Mesendoderm (in vitro differentiated cells): Measurements from ENCODE around the gene HEPHL1. TPM values are rescaled to one million over a fixed set of nuclear protein-coding genes. Genes with fewer than 3 reads are reported as not detected.
"Not testable (repeated sequence)": the region's sequence is repeated elsewhere in the genome, so short reads cannot be mapped to it uniquely, and the experiment has no call there.

Experiments
- DNase-seq: peaks from one replicate; pipeline ENCODE4 v3.0.0; 2013
- H2AK5ac ChIP-seq: 2 replicates; pipeline ENCODE4 v1.6.1; 2013; ENCODE audit warnings: low read length, inconsistent platforms
- H2BK120ac ChIP-seq: 2 replicates; pipeline ENCODE4 v1.6.1; 2013; ENCODE audit warnings: low read depth, mild to moderate bottlenecking, low read length, moderate library complexity, mixed read lengths
- H2BK15ac ChIP-seq: replicated peaks from 2 replicates; pipeline ENCODE4 v1.6.1; 2013; ENCODE audit warnings: low read depth, mild to moderate bottlenecking, moderate library complexity
- H2BK5ac ChIP-seq: 2 replicates; pipeline ENCODE4 v1.6.1; 2013; ENCODE audit warnings: low read length, inconsistent platforms
- H3K18ac ChIP-seq: 2 replicates; pipeline ENCODE4 v1.6.1; 2013; ENCODE audit warnings: mild to moderate bottlenecking, low read length, mixed read lengths
- H3K23ac ChIP-seq: one replicate; pipeline ENCODE4 v1.6.1; 2013; ENCODE audit warnings: low read length
- H3K27ac ChIP-seq: 2 replicates; pipeline ENCODE4 v1.5.1; 2013; ENCODE audit warnings: low read depth, mild to moderate bottlenecking, inconsistent platforms, low read length, moderate library complexity
- H3K27me3 ChIP-seq: 2 replicates; pipeline ENCODE4 v1.6.1; 2013; ENCODE audit warnings: low read length, control low read depth, mild to moderate bottlenecking, inconsistent platforms; ENCODE audit not compliant: insufficient read depth, poor library complexity
- H3K36me3 ChIP-seq: 2 replicates; pipeline ENCODE4 v1.6.1; 2013; ENCODE audit warnings: low read length, inconsistent platforms; ENCODE audit not compliant: control insufficient read depth, insufficient read depth
- H3K4ac ChIP-seq: one replicate; pipeline ENCODE4 v1.6.1; 2013; ENCODE audit warnings: low read depth, mild to moderate bottlenecking, low read length, moderate library complexity
- H3K4me1 ChIP-seq: 2 replicates; pipeline ENCODE4 v1.6.1; 2013; ENCODE audit warnings: low read depth, low read length, inconsistent platforms; ENCODE audit not compliant: control insufficient read depth
- H3K4me2 ChIP-seq: 2 replicates; pipeline ENCODE4 v1.6.1; 2013; ENCODE audit warnings: low read length
- H3K4me3 ChIP-seq: 2 replicates; pipeline ENCODE4 v1.5.1; 2013; ENCODE audit warnings: mild to moderate bottlenecking, low read length
- H3K56ac ChIP-seq: one replicate; pipeline ENCODE4 v1.6.1; 2013; ENCODE audit warnings: low read length
- H3K79me1 ChIP-seq: 2 replicates; pipeline ENCODE4 v1.6.1; 2013; ENCODE audit warnings: low read length, inconsistent platforms
- H3K79me2 ChIP-seq: 2 replicates; pipeline ENCODE4 v1.6.1; 2013; ENCODE audit warnings: mild to moderate bottlenecking, low read length; ENCODE audit not compliant: control insufficient read depth, insufficient read depth
- H3K9ac ChIP-seq: 2 replicates; pipeline ENCODE4 v1.6.1; 2013; ENCODE audit warnings: low read length, inconsistent platforms
- H4K5ac ChIP-seq: one replicate; pipeline ENCODE4 v1.6.1; 2013; ENCODE audit warnings: low read length
- H4K8ac ChIP-seq: one replicate; pipeline ENCODE4 v1.6.1; 2013; ENCODE audit warnings: low read depth, mild to moderate bottlenecking, control low read depth, low read length, moderate library complexity
- WGBS: extraction: QIAGEN DNeasy Blood & Tissue Kit; methylation state at CpG from one replicate; pipeline ENCODE4 v1.1.7; 2013; ENCODE audit warnings: low lambda C conversion rate, missing lambda C conversion rate; ENCODE audit not compliant: insufficient coverage; ENCODE audit errors: extremely low coverage; 5-methylcytosine and 5-hydroxymethylcytosine counted together
- small RNA-seq: library from polyadenylated mRNA; stranded (forward); fragments of <200 nt; extraction: miRNeasy Mini kit (QIAGEN cat#:217004); gene quantifications from one replicate; pipeline ENCODE3, GENCODE V24; 2013; ENCODE audit not compliant: insufficient read depth

Gene HEPHL1

GRCh38 chr11:94157339-94157738, 136.2 kb downstream of the HEPHL1 start:
- WGBS = no CpG with 5 or more reads among the region's 3 CpGs
- H4K8ac ChIP-seq, H3K9ac ChIP-seq, H4K5ac ChIP-seq, H3K27me3 ChIP-seq, H3K23ac ChIP-seq, H3K4ac ChIP-seq, H2AK5ac ChIP-seq, H3K27ac ChIP-seq, H2BK5ac ChIP-seq, H3K4me3 ChIP-seq, H3K18ac ChIP-seq, H3K36me3 ChIP-seq, H2BK120ac ChIP-seq, H3K4me2 ChIP-seq, DNase-seq, H2BK15ac ChIP-seq, H3K56ac ChIP-seq: not testable (repeated sequence)
- H3K79me1 ChIP-seq = peaks cover 20% of the 10 kb centered on the region
- H3K4me1 ChIP-seq = peaks cover 12% of the 10 kb centered on the region
- peaks cover 28% of the 10 kb centered on the region for H3K79me2 ChIP-seq

Small RNA genes lying within 50 kb of the gene (small RNA-seq; reads per million reads assigned to genes)
- gene AP002795.1 = not detected
